Measurements from ENCODE around the gene NDUFS8. TPM values are rescaled to one million over a fixed set of nuclear protein-coding genes. Genes with fewer than 3 reads are reported as not detected.
A peak's percentile ranks its signal among the peaks of the same experiment; 100 is the strongest.

NDUFS8 gene
- total RNA-seq, 1 experiment from 2014 or later: 166 TPM

- no peak for TF ChIP-seq CTCF (IDR thresholded peaks at IDR 0.05; ENCODE audit: unreplicated experiment)
- no TSS peak for BruUV-seq (replicated peaks)
- no peak for DNase-seq
- H3K27ac Mint-ChIP-seq (ENCODE audit: unreplicated experiment): no peak overlapping the region
- CTCF ChIA-PET: interaction anchor here (0.7 kb wide), 1 partner anchor 85 kb away, joined by 4 read pairs; no protein-coding TSS in a partner anchor
- H3K4me3 Mint-ChIP-seq (ENCODE audit: low read depth, unreplicated experiment): peak overlapping the region; percentile 50
- no peaks in the 10 kb centered on the region for H3K9me3 Mint-ChIP-seq (ENCODE audit: low read depth, unreplicated experiment)
- intact Hi-C loops (cut with micrococcal nuclease; ENCODE audit: unreplicated experiment): no loop called here
- H3K27me3 Mint-ChIP-seq (ENCODE audit: unreplicated experiment): no peaks in the 10 kb centered on the region
- H3K36me3 Mint-ChIP-seq (ENCODE audit: insufficient read depth, unreplicated experiment): peaks cover 42% of the 10 kb centered on the region
- peaks cover 10% of the 10 kb centered on the region for H3K4me1 Mint-ChIP-seq (ENCODE audit: low read depth, unreplicated experiment)
These were observed 9.8 kb downstream of the NDUFS8 start for GRCh38 chr11:68040101-68040956.

GRCh38 chr11:68040957-68041591 lies 10.6 kb downstream of the NDUFS8 start:
- H3K36me3 Mint-ChIP-seq (ENCODE audit: insufficient read depth, unreplicated experiment): peaks cover 35% of the 10 kb centered on the region
- H3K27ac Mint-ChIP-seq (ENCODE audit: unreplicated experiment): no peak overlapping the region
- intact Hi-C loops (cut with micrococcal nuclease; ENCODE audit: unreplicated experiment): no loop called here
- H3K9me3 Mint-ChIP-seq (ENCODE audit: low read depth, unreplicated experiment): no peaks in the 10 kb centered on the region
- H3K27me3 Mint-ChIP-seq (ENCODE audit: unreplicated experiment): no peaks in the 10 kb centered on the region
- CTCF ChIA-PET: no interaction called here
- no TSS peak for BruUV-seq (replicated peaks)
- no peak for DNase-seq
- TF ChIP-seq CTCF (IDR thresholded peaks at IDR 0.05; ENCODE audit: unreplicated experiment): no peak
- H3K4me3 Mint-ChIP-seq (ENCODE audit: low read depth, unreplicated experiment): no peak overlapping the region
- peaks cover 10% of the 10 kb centered on the region for H3K4me1 Mint-ChIP-seq (ENCODE audit: low read depth, unreplicated experiment)

GRCh38 chr11:68041617-68042218 lies 11.2 kb downstream of the NDUFS8 start:
- CTCF ChIA-PET: no interaction called here
- peaks cover 29% of the 10 kb centered on the region for H3K36me3 Mint-ChIP-seq (ENCODE audit: insufficient read depth, unreplicated experiment)
- intact Hi-C loops (cut with micrococcal nuclease; ENCODE audit: unreplicated experiment): no loop called here
- TF ChIP-seq CTCF (IDR thresholded peaks at IDR 0.05; ENCODE audit: unreplicated experiment): no peak
- no peak overlapping the region for H3K4me3 Mint-ChIP-seq (ENCODE audit: low read depth, unreplicated experiment)
- H3K4me1 Mint-ChIP-seq (ENCODE audit: low read depth, unreplicated experiment): peaks cover 10% of the 10 kb centered on the region
- no TSS peak for BruUV-seq (replicated peaks)
- H3K9me3 Mint-ChIP-seq (ENCODE audit: low read depth, unreplicated experiment): no peaks in the 10 kb centered on the region
- DNase-seq: no peak
- no peaks in the 10 kb centered on the region for H3K27me3 Mint-ChIP-seq (ENCODE audit: unreplicated experiment)
- H3K27ac Mint-ChIP-seq (ENCODE audit: unreplicated experiment): no peak overlapping the region

- no peak for TF ChIP-seq CTCF (IDR thresholded peaks at IDR 0.05; ENCODE audit: unreplicated experiment)
- BruUV-seq (replicated peaks): no TSS peak
- intact Hi-C loops (cut with micrococcal nuclease; ENCODE audit: unreplicated experiment): no loop called here
- no peak overlapping the region for H3K4me3 Mint-ChIP-seq (ENCODE audit: low read depth, unreplicated experiment)
- H3K27me3 Mint-ChIP-seq (ENCODE audit: unreplicated experiment): no peaks in the 10 kb centered on the region
- CTCF ChIA-PET: no interaction called here
- no peaks in the 10 kb centered on the region for H3K9me3 Mint-ChIP-seq (ENCODE audit: low read depth, unreplicated experiment)
- no peak for DNase-seq
- no peak overlapping the region for H3K27ac Mint-ChIP-seq (ENCODE audit: unreplicated experiment)
- H3K36me3 Mint-ChIP-seq (ENCODE audit: insufficient read depth, unreplicated experiment): peaks cover 22% of the 10 kb centered on the region
- peaks cover 10% of the 10 kb centered on the region for H3K4me1 Mint-ChIP-seq (ENCODE audit: low read depth, unreplicated experiment)
These were observed 11.9 kb downstream of the NDUFS8 start for GRCh38 chr11:68042219-68043028.

All from Calu3 (cell line).